PC-9 (cell line): Measurements from ENCODE around the gene CYP1A2.

Experiments used
- EZH2 ChIP-seq: fragments of 200-600 bp; sonication (generic); IDR thresholded peaks from 2 replicates; pipeline ENCODE4 v1.8.0; 2017; ENCODE audit warnings: antibody characterized with exemption, low read depth
- TF ChIP-seq, protein P1 (sequence below): fragments of 200-600 bp; sonication (generic); conservative IDR thresholded peaks from 2 replicates; pipeline ENCODE4 v1.6.1; 2017; ENCODE audit warnings: mixed run types, antibody characterized with exemption, mild to moderate bottlenecking, moderate library complexity

DNA sequence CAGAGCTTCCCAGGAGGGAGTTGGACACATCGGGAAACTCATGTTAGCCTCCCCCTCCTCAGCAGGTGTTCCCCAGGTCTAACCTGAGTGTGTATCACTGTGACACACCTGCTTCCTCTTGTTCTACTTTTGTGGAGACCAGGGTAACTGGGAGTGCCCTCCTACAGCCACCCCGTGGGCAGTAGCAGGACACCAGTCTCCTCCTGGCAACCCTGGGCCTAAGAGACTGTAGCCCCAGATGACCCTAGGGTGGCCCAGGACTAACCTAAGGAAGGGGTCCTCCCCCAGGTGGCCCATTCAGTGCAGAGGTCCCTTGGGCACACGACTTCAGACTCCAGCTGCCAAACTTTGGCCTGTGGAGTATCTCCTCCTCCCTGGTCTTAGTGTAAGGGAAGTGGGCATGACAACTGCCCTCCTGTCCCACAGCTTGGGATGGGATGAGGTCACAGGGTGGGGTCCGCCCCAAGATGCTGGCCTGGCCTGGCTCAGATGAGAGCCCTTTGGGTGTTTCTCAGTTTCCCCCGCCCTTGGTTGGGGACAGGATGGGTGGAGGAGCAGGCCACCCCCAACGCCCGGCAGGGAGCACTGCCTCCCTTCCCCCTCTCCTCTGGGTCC is 38.0 kb downstream of the CYP1A2 start:
- TF ChIP-seq, protein P1, sequence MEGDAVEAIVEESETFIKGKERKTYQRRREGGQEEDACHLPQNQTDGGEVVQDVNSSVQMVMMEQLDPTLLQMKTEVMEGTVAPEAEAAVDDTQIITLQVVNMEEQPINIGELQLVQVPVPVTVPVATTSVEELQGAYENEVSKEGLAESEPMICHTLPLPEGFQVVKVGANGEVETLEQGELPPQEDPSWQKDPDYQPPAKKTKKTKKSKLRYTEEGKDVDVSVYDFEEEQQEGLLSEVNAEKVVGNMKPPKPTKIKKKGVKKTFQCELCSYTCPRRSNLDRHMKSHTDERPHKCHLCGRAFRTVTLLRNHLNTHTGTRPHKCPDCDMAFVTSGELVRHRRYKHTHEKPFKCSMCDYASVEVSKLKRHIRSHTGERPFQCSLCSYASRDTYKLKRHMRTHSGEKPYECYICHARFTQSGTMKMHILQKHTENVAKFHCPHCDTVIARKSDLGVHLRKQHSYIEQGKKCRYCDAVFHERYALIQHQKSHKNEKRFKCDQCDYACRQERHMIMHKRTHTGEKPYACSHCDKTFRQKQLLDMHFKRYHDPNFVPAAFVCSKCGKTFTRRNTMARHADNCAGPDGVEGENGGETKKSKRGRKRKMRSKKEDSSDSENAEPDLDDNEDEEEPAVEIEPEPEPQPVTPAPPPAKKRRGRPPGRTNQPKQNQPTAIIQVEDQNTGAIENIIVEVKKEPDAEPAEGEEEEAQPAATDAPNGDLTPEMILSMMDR, result no peak
- TF ChIP-seq EZH2, result no peak
